Prostate gland (tissue), 2 donors: ENCODE data around the gene CELF2. TPM values are rescaled to one million over a fixed set of nuclear protein-coding genes. Genes with fewer than 3 reads are reported as not detected.

Source experiments
- DNase-seq: peaks from one replicate; pipeline ENCODE4 v3.0.0-alpha.2; 2019; ENCODE audit warnings: low spot score
- H3K27ac ChIP-seq, 2 donors: fragments of 200-600 bp; sonication (generic); 2 replicates each; pipeline ENCODE4 v1.5.1; 2017 to 2019
- H3K27me3 ChIP-seq: fragments of 200-600 bp; sonication (generic); replicated peaks from 2 replicates; pipeline ENCODE4 v1.5.1; 2019; ENCODE audit not compliant: insufficient read depth
- H3K36me3 ChIP-seq, 2 donors: fragments of 200-600 bp; sonication (generic); 1 replicate in 1 of 2; 2 replicates in 1 of 2; pipeline versions ENCODE4 v1.5.1 to v1.8.1; 2017 to 2019
- H3K4me1 ChIP-seq: fragments of 200-600 bp; sonication (generic); replicated peaks from 2 replicates; pipeline ENCODE4 v1.5.1; 2019
- H3K4me3 ChIP-seq, 2 donors: fragments of 200-600 bp; sonication (generic); 2 replicates each; pipeline ENCODE4 v1.5.1; 2017 to 2019
- H3K9me3 ChIP-seq: fragments of 200-600 bp; sonication (generic); 2 replicates; pipeline ENCODE4 v1.5.1; 2017
- POLR2A ChIP-seq: fragments of 450-650 bp; IDR thresholded peaks from one replicate; pipeline ENCODE4 v1.6.1; 2016; ENCODE audit warnings: antibody characterized with exemption, mild to moderate bottlenecking
- POLR2AphosphoS5 ChIP-seq: sonication (generic); formaldehyde crosslinking; IDR thresholded peaks from one replicate; pipeline ENCODE4 v1.6.1; 2017; ENCODE audit warnings: antibody characterized with exemption
- WGBS: methylation state at CpG from one replicate; pipeline ENCODE4 v1.1.5; 2018; 5-methylcytosine and 5-hydroxymethylcytosine counted together
- intact Hi-C: fragments of 100-400 bp; cut with DNase I; formaldehyde crosslinking; loops from one replicate; pipeline ENCODE4 v1.14.2; 2022
- total RNA-seq, 2 donors: library from RNA; depleted of rRNA; stranded (reverse); fragments of >200 nt; gene quantifications; one replicate each; pipeline ENCODE4 v1.1.0, GENCODE V29; 2016
- TF ChIP-seq, protein P1 (sequence below), 4 experiments: fragments of 200-600 bp in 2 of 4; fragments of 450-650 bp in 2 of 4; sonication (generic) in 2 of 4; IDR thresholded peaks; 1 replicate in 3 of 4; 2 replicates in 1 of 4; pipeline ENCODE4 v1.5.1; 2016 to 2019; ENCODE audit warnings: antibody characterized with exemption in 4 of 4, mild to moderate bottlenecking in 2 of 4, moderate library complexity in 2 of 4

CELF2 gene
- total RNA-seq, 2 donors from 2014 or later: 19.2 to 43.2 TPM

DNA sequence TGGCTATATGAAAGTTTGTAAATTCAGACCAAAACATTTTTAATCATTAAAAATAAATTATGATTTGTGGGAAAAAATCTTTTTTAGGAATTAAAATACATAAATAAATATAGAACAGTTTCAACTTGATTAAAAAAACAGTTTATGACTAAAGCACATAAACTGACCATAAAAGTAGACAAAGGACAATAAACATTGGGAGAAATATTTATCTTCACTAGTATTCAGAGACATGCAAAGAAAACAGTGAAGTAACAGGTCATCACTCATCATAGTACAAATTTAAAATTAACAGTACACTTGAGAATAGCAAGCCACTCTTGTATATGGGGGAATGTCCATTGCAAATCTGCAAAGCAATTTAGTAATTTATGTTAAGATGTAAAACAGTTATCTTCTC, 28.0 kb upstream of the CELF2 start:
- no peak for DNase-seq
- Histone ChIP-seq H3K4me3 (no peak overlapping the region), H3K4me1 (no peaks in the 10 kb centered on the region), H3K27me3 (no peaks in the 10 kb centered on the region), H3K9me3 (no peaks in the 10 kb centered on the region), H3K27ac (no peak overlapping the region), H3K36me3 (no peaks in the 10 kb centered on the region)
- TF ChIP-seq, protein P1, sequence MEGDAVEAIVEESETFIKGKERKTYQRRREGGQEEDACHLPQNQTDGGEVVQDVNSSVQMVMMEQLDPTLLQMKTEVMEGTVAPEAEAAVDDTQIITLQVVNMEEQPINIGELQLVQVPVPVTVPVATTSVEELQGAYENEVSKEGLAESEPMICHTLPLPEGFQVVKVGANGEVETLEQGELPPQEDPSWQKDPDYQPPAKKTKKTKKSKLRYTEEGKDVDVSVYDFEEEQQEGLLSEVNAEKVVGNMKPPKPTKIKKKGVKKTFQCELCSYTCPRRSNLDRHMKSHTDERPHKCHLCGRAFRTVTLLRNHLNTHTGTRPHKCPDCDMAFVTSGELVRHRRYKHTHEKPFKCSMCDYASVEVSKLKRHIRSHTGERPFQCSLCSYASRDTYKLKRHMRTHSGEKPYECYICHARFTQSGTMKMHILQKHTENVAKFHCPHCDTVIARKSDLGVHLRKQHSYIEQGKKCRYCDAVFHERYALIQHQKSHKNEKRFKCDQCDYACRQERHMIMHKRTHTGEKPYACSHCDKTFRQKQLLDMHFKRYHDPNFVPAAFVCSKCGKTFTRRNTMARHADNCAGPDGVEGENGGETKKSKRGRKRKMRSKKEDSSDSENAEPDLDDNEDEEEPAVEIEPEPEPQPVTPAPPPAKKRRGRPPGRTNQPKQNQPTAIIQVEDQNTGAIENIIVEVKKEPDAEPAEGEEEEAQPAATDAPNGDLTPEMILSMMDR (IDR thresholded peaks at IDR 0.05): no peak
- TF ChIP-seq POLR2AphosphoS5 (no peak), POLR2A (no peak)
- intact Hi-C loops: no loop called here

DNA sequence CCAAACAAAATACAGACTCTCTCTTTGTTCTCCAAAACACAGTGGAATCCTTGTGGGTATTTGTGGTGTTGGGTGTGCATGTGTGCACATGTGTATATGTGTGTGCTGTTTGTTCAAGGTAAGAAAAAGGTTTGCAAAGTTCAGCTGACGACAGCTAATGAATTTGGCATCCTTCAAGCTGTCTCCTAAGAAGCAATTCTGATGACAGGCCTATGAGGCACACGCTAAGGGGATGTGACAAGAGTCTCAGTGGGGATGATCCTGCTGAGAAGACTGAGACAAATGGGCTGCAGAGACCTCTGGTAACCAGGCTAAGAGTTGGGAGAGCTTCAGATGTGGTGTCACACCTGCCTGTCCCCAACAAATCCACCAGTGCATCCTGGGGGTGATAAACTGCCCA, 26.5 kb upstream of the CELF2 start:
- Histone ChIP-seq H3K4me3 (no peak overlapping the region), H3K4me1 (no peaks in the 10 kb centered on the region), H3K9me3 (no peaks in the 10 kb centered on the region), H3K27ac (no peak overlapping the region), H3K36me3 (no peaks in the 10 kb centered on the region), H3K27me3 (no peaks in the 10 kb centered on the region)
- DNase-seq: no peak
- intact Hi-C loops: no loop called here
- no peak for TF ChIP-seq POLR2AphosphoS5
- TF ChIP-seq, protein P1 (IDR thresholded peaks at IDR 0.05): no peak
- no peak for TF ChIP-seq POLR2A
- WGBS: 60% methylated on average over 2 of the region's 2 CpGs

DNA sequence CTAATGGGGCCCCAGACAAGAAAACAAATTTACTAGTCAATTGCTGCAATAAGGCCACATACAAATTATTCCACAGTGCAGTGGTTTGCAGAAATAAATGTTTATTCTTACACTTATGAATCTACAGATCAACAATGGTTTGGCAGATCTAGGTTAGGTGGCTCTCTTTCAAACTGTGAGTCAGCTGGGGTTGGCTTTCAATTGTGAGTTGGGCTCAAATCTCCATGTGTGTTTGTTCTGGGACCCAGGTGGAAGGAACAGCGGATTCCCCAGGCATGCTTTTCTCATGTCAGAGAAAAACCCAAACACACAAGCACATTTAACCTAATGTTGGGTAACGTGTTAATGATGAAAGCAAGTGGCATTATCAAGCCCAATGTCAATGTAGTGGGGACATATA, 25.6 kb upstream of the CELF2 start:
- Histone ChIP-seq H3K27me3 (no peaks in the 10 kb centered on the region), H3K36me3 (no peaks in the 10 kb centered on the region), H3K9me3 (no peaks in the 10 kb centered on the region), H3K4me3 (no peak overlapping the region), H3K27ac (no peak overlapping the region), H3K4me1 (no peaks in the 10 kb centered on the region)
- 96% methylated on average over 2 of the region's 2 CpGs for WGBS
- no peak for TF ChIP-seq POLR2AphosphoS5
- TF ChIP-seq, protein P1 (IDR thresholded peaks at IDR 0.05): no peak
- TF ChIP-seq POLR2A: no peak
- DNase-seq: no peak
- intact Hi-C loops: no loop called here

DNA sequence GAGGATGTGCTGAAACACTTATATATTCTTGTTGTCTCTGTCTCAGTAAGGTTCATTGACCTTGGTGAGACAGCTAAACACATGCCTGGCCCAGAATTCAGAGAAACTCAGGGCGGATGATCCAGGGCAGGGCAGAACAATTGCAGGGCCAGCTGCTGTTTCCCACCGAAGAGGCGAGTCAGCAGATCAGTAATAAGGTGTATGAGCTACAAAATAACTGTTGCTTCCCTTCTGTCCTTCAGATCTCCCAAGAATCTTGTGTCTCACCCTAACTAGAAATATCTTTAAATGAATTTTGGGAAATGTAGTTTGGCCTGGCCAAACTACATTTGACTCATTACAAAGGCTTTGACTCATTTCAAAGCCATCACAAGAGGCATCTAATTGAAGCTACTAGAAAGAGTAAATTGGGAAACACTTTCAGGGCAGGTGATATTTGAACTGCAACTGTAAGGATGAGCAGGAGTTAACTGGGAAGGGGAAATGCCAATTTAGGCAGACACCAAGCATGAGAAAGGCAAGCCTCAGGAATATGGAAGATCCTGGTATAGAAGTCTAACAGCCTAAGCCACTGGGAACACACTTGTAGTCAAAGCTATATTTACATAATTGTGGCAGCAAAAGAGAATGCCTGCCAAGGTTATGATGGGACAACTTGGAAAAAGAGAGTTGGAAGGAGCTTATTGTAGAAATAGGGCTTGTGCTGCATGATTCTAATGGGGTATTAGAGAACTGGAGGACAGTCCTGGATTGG, 24.5 kb upstream of the CELF2 start:
- intact Hi-C loops: no loop called here
- Histone ChIP-seq H3K4me3 (no peak overlapping the region), H3K27ac (no peak overlapping the region), H3K4me1 (no peaks in the 10 kb centered on the region), H3K27me3 (no peaks in the 10 kb centered on the region), H3K9me3 (no peaks in the 10 kb centered on the region), H3K36me3 (no peaks in the 10 kb centered on the region)
- WGBS: 94% methylated on average over 3 of the region's 3 CpGs
- DNase-seq: no peak
- TF ChIP-seq POLR2A (no peak), POLR2AphosphoS5 (no peak)
- TF ChIP-seq, protein P1 (IDR thresholded peaks at IDR 0.05): no peak

DNA sequence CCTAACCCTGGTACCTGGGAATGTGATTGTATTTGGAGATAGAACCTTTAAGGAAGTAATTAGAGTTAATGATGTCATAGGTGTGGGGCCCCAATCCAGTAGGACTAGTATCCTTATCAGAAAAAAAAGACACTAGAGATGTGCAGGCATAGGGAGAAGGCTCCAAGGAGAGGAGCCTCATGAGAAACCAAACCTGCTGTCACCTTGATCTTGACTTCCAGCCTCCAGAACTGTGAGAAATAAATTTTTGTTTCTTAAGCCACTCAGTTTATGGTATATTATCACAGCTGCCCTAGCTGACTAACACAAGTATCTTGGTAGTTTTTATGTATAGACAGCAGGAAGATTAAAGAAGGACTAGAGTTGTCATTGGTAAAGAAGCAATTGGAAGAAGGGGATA, 23.9 kb upstream of the CELF2 start:
- Histone ChIP-seq H3K27me3 (no peaks in the 10 kb centered on the region), H3K4me1 (no peaks in the 10 kb centered on the region), H3K36me3 (no peaks in the 10 kb centered on the region), H3K27ac (no peak overlapping the region), H3K9me3 (no peaks in the 10 kb centered on the region), H3K4me3 (no peak overlapping the region)
- TF ChIP-seq POLR2A: no peak
- no peak for TF ChIP-seq POLR2AphosphoS5
- TF ChIP-seq, protein P1 (IDR thresholded peaks at IDR 0.05): no peak
- intact Hi-C loops: no loop called here
- DNase-seq: no peak
